CD4-positive, alpha-beta T cell (primary cell): Measurements from ENCODE around the gene MMADHC. TPM values are rescaled to one million over a fixed set of nuclear protein-coding genes. Genes with fewer than 3 reads are reported as not detected.
A peak's percentile ranks its signal among the peaks of the same experiment; 100 is the strongest.

Source experiments
- ATAC-seq: fragments of 200-7000 bp; cut with Tn5 transposase; one replicate; pipeline ENCODE4 v1.10.0; 2022; ENCODE audit warnings: mild to moderate bottlenecking; ENCODE audit not compliant: poor library complexity
- CTCF ChIA-PET: fragments of 350-600 bp; sonication (Branson Sonifier 250); formaldehyde crosslinking; loops from one replicate; lab custom pipeline; 2021; ENCODE audit warnings: antibody characterized with exemption, inconsistent platforms; lab: Charles Lee
- POLR2A ChIA-PET: fragments of 350-600 bp; sonication (Branson Sonifier 250); formaldehyde crosslinking; loops from one replicate; lab custom pipeline; 2021; ENCODE audit warnings: antibody characterized with exemption, inconsistent platforms; lab: Charles Lee
- DNase-seq, 14 experiments: peaks; one replicate each; pipeline ENCODE4 v3.0.0-alpha.2; 2013 to 2020; ENCODE audit warnings: mixed read lengths in 2 of 14
- H3K27ac ChIP-seq, 2 donors: one replicate each; pipeline versions ENCODE4 v1.5.1 to v1.7.0; 2013; ENCODE audit warnings: low read length in 2 of 2, low read depth in 1 of 2, mild to moderate bottlenecking in 1 of 2
- H3K27me3 ChIP-seq, 2 experiments: 1 replicate in 1 of 2; 2 replicates in 1 of 2; pipeline versions ENCODE4 v1.6.1 to v1.7.0; 2013; ENCODE audit warnings: low read length in 2 of 2, control low read depth in 1 of 2, mild to moderate bottlenecking in 1 of 2, moderate library complexity in 1 of 2; ENCODE audit not compliant: insufficient read depth in 2 of 2, control insufficient read depth in 1 of 2
- H3K36me3 ChIP-seq: one replicate; pipeline ENCODE4 v1.6.1; 2013; ENCODE audit warnings: low read length, control low read depth; ENCODE audit not compliant: insufficient read depth
- H3K4me1 ChIP-seq: one replicate; pipeline ENCODE4 v1.6.1; 2013; ENCODE audit warnings: low read length, control low read depth; ENCODE audit not compliant: insufficient read depth
- H3K4me3 ChIP-seq: one replicate; pipeline ENCODE4 v1.5.1; 2013; ENCODE audit warnings: mild to moderate bottlenecking, low read length, moderate library complexity
- H3K9me3 ChIP-seq, 2 experiments: 1 replicate in 1 of 2; 2 replicates in 1 of 2; pipeline versions ENCODE4 v1.6.1 to v1.7.0; 2013; ENCODE audit warnings: low read length in 2 of 2, mild to moderate bottlenecking in 2 of 2, control low read depth in 1 of 2, moderate library complexity in 1 of 2; ENCODE audit not compliant: control insufficient read depth in 1 of 2, insufficient read depth in 1 of 2
- H3K27ac Mint-ChIP-seq: one replicate; pipeline ENCODE4 v1.8.0; 2020; ENCODE audit warnings: mixed read lengths
- H3K27me3 Mint-ChIP-seq: one replicate; pipeline ENCODE4 v1.8.0; 2021; ENCODE audit warnings: mixed read lengths
- H3K36me3 Mint-ChIP-seq: one replicate; pipeline ENCODE4 v1.8.0; 2021; ENCODE audit warnings: low read depth, mixed read lengths
- H3K4me1 Mint-ChIP-seq: one replicate; pipeline ENCODE4 v1.8.0; 2021; ENCODE audit warnings: low read depth, mixed read lengths
- H3K4me3 Mint-ChIP-seq: one replicate; pipeline ENCODE4 v1.8.0; 2020; ENCODE audit warnings: mild to moderate bottlenecking, mixed read lengths
- H3K9me3 Mint-ChIP-seq: one replicate; pipeline ENCODE4 v1.8.0; 2020; ENCODE audit warnings: mixed read lengths
- intact Hi-C, 2 experiments: fragments of 100-400 bp; cut with DNase I in 1 of 2; cut with micrococcal nuclease in 1 of 2; formaldehyde crosslinking; loops; one replicate each; pipeline versions ENCODE4 v1.15.1 to v1.9.0; 2023 to 2025; cut with DNase I, micrococcal nuclease
- total RNA-seq, 174 experiments: library from RNA in 2 of 174; stranded (reverse) in 2 of 174; gene quantifications; one replicate each; pipeline ENCODE4 v1.2.3 and lab custom pipeline; 2021 to 2026
- TF ChIP-seq, protein P1 (sequence below): fragments of 200-600 bp; IDR thresholded peaks from one replicate; pipeline ENCODE4 v1.8.0; 2022; ENCODE audit warnings: antibody characterized with exemption, mild to moderate bottlenecking

The MMADHC gene
- total RNA-seq, 2 experiments from 2014 or later: 77.3 to 77.8 TPM

DNA sequence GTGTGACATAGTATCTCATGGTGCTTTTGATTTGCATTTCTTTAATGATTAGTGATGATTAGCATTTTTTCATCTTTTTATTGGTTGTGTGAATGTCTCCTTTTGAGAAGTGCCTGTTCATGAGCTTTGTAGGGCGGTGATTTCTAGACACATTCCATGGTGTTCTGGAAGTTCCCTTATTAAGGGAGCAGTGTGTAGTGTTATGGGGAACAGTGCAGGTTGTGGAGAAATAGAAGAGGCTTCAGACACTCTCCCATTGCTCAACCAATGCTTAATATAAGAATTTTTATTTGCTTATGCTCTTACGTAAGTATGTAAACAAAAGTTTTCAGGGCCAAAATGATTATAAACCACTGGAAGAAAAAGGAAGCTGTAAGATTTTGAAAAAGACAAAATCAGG is 34.7 kb downstream of the MMADHC start:
- ATAC-seq (no peak), DNase-seq (no peak)
- Histone ChIP-seq H3K4me3 (no peak overlapping the region), H3K27ac (no peak overlapping the region), H3K9me3 (no peaks in the 10 kb centered on the region), H3K4me1 (no peaks in the 10 kb centered on the region), H3K27me3 (no peaks in the 10 kb centered on the region), H3K36me3 (no peaks in the 10 kb centered on the region)
- no peak overlapping the region for H3K27ac Mint-ChIP-seq
- H3K9me3 Mint-ChIP-seq: peaks cover 2% of the 10 kb centered on the region
- no peaks in the 10 kb centered on the region for H3K36me3 Mint-ChIP-seq
- H3K4me3 Mint-ChIP-seq: no peak overlapping the region
- intact Hi-C loops: loop anchor here in 1 of 2 experiments (10.0 kb wide), 1 partner anchor 1618 kb away; no protein-coding TSS in a partner anchor
- POLR2A ChIA-PET: no interaction called here
- CTCF ChIA-PET: no interaction called here
- no peaks in the 10 kb centered on the region for H3K4me1 Mint-ChIP-seq
- peaks cover 6% of the 10 kb centered on the region for H3K27me3 Mint-ChIP-seq
- TF ChIP-seq, protein P1, sequence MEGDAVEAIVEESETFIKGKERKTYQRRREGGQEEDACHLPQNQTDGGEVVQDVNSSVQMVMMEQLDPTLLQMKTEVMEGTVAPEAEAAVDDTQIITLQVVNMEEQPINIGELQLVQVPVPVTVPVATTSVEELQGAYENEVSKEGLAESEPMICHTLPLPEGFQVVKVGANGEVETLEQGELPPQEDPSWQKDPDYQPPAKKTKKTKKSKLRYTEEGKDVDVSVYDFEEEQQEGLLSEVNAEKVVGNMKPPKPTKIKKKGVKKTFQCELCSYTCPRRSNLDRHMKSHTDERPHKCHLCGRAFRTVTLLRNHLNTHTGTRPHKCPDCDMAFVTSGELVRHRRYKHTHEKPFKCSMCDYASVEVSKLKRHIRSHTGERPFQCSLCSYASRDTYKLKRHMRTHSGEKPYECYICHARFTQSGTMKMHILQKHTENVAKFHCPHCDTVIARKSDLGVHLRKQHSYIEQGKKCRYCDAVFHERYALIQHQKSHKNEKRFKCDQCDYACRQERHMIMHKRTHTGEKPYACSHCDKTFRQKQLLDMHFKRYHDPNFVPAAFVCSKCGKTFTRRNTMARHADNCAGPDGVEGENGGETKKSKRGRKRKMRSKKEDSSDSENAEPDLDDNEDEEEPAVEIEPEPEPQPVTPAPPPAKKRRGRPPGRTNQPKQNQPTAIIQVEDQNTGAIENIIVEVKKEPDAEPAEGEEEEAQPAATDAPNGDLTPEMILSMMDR: no peak

DNA sequence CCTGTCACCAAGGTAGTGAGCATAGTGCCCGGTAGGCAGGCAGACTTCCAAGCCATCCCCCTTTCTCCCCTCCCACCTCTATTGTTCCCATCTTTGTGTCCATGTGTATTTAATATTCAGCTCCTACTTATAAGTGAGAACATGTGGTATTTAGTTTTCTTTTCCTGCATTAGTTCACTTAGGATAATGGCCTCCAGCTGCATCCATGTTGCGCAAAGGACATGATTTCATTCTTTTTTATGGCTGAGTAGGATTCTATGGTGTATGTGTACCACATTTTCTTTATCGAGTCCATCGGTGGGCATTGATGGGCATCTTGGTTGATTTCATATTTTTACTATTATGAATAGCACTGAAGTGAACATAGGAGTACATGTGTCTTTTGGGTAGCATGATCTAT is 35.3 kb downstream of the MMADHC start:
- H3K27ac ChIP-seq: no peak overlapping the region
- H3K27ac Mint-ChIP-seq: no peak overlapping the region
- no peaks in the 10 kb centered on the region for H3K4me1 Mint-ChIP-seq
- no peak for DNase-seq
- H3K27me3 ChIP-seq: no peaks in the 10 kb centered on the region
- H3K4me3 Mint-ChIP-seq: no peak overlapping the region
- POLR2A ChIA-PET: no interaction called here
- H3K9me3 ChIP-seq: no peaks in the 10 kb centered on the region
- no peak overlapping the region for H3K4me3 ChIP-seq
- no peaks in the 10 kb centered on the region for H3K4me1 ChIP-seq
- CTCF ChIA-PET: no interaction called here
- peaks cover 2% of the 10 kb centered on the region for H3K9me3 Mint-ChIP-seq
- TF ChIP-seq, protein P1: no peak
- no peaks in the 10 kb centered on the region for H3K36me3 Mint-ChIP-seq
- H3K36me3 ChIP-seq: no peaks in the 10 kb centered on the region
- no peak for ATAC-seq
- intact Hi-C loops: loop anchor here in 1 of 2 experiments (10.0 kb wide), 1 partner anchor 1617 kb away; no protein-coding TSS in a partner anchor
- H3K27me3 Mint-ChIP-seq: peaks cover 6% of the 10 kb centered on the region

DNA sequence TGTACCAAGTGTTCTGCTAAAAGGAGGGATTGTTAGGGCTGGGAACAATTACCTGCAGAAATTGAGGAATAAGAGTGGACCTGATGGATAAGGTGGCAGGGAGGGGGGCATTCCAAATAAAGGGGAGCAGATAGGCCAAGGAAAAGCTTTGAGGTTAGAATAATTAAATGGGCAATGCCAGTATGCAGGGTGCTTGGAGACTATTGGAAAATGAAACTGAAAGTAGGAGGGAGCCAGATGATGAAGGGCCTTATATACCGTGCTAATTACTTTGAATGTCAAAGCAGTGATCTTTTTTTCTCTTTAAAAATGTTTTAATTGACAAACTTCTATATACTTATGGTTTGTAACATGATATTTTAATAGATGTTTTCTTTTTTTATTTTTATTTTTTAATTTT is 42.9 kb downstream of the MMADHC start:
- Histone ChIP-seq H3K4me3 (peak overlapping the region; percentile 37), H3K4me1 (no peaks in the 10 kb centered on the region), H3K9me3 (no peaks in the 10 kb centered on the region), H3K36me3 (no peaks in the 10 kb centered on the region), H3K27me3 (no peaks in the 10 kb centered on the region), H3K27ac (no peak overlapping the region)
- Mint-ChIP-seq H3K4me1 (peaks cover 14% of the 10 kb centered on the region), H3K4me3 (peak overlapping the region; percentile 69), H3K27me3 (no peaks in the 10 kb centered on the region), H3K9me3 (no peaks in the 10 kb centered on the region), H3K27ac (no peak overlapping the region), H3K36me3 (no peaks in the 10 kb centered on the region)
- CTCF ChIA-PET: no interaction called here
- DNase-seq (peak in 3 of 14 experiments; percentile 20 to 47 (median 25)), ATAC-seq (peak; percentile 57)
- POLR2A ChIA-PET: no interaction called here
- intact Hi-C loops: no loop called here
- TF ChIP-seq, protein P1: no peak
